ENCODE measurements around the gene KCNE3. TPM values are rescaled to one million over a fixed set of nuclear protein-coding genes. Genes with fewer than 3 reads are reported as not detected.

KCNE3 gene
- total and polyA plus RNA-seq, 2 experiments from 2014 or later, result 0.11 to 0.38 TPM

- Histone ChIP-seq H3F3A (ENCODE audit: insufficient read depth) (no peaks in the 10 kb centered on the region), H3K9me2 (ENCODE audit: insufficient read depth) (no peaks in the 10 kb centered on the region), H4K20me1 (ENCODE audit: insufficient read depth) (no peaks in the 10 kb centered on the region), H3K4me3 (no peak overlapping the region), H3K4me1 (ENCODE audit: insufficient read depth) (no peaks in the 10 kb centered on the region), H3K36me3 (ENCODE audit: low read depth) (no peaks in the 10 kb centered on the region), H3K9ac (no peak overlapping the region), H3K27ac (no peak overlapping the region), H3K79me2 (ENCODE audit: insufficient read depth) (no peaks in the 10 kb centered on the region), H3K9me3 (ENCODE audit: low read depth) (no peaks in the 10 kb centered on the region), H3K27me3 (replicated peaks; ENCODE audit: insufficient read depth) (no peaks in the 10 kb centered on the region), H3K4me2 (ENCODE audit: unreplicated experiment) (no peak overlapping the region), H2AFZ (no peak overlapping the region)
- peak; percentile 52 for DNase-seq
- in situ Hi-C loops (cut with MboI), result no loop called here
- TF ChIP-seq EZH2phosphoT487 (IDR thresholded peaks at IDR 0.05; ENCODE audit: insufficient read depth, low read depth) (no peak), EZH2 (IDR thresholded peaks at IDR 0.05; ENCODE audit: insufficient read depth, poor library complexity, severe bottlenecking) (no peak)
- WGBS, 2 experiments (ENCODE audit: low coverage in 1 of 2, low lambda C conversion rate in 2 of 2, missing lambda C conversion rate in 2 of 2), result 57 to 71% methylated on average over 3 of the region's 3 CpGs
Observed at GRCh38 chr11:74442636-74443035, 24.7 kb downstream of the KCNE3 start.

DNA sequence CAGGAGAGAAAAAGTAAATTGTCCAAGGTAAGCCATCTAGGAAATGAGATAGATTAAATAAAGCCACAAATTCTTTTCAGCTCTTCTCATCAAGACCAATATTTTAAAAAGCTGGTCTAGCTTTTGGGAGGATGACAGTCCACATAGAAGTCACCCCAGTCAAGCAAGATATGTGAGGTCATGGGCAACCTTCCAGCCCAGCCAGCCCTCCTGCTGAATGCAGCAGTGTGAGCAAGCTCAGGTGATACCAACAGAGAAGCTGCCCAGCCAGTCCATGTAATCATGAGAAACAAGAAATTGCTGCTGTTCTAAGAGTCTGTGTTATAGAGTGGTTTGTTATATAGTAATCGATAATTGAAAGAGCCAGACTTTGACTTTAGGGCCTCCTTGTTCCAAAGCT is 28.7 kb downstream of the KCNE3 start:
- Histone ChIP-seq H3F3A (ENCODE audit: insufficient read depth) (no peaks in the 10 kb centered on the region), H3K4me3 (no peak overlapping the region), H4K20me1 (ENCODE audit: insufficient read depth) (no peaks in the 10 kb centered on the region), H3K79me2 (ENCODE audit: insufficient read depth) (no peaks in the 10 kb centered on the region), H3K27ac (no peak overlapping the region), H3K4me1 (ENCODE audit: insufficient read depth) (no peaks in the 10 kb centered on the region), H3K9me2 (ENCODE audit: insufficient read depth) (no peaks in the 10 kb centered on the region), H3K9ac (no peak overlapping the region), H2AFZ (no peak overlapping the region), H3K36me3 (ENCODE audit: low read depth) (no peaks in the 10 kb centered on the region), H3K9me3 (ENCODE audit: low read depth) (no peaks in the 10 kb centered on the region), H3K4me2 (ENCODE audit: unreplicated experiment) (no peak overlapping the region), H3K27me3 (replicated peaks; ENCODE audit: insufficient read depth) (no peaks in the 10 kb centered on the region)
- TF ChIP-seq EZH2 (IDR thresholded peaks at IDR 0.05; ENCODE audit: insufficient read depth, poor library complexity, severe bottlenecking) (no peak), EZH2phosphoT487 (IDR thresholded peaks at IDR 0.05; ENCODE audit: insufficient read depth, low read depth) (no peak)
- WGBS, 2 experiments (ENCODE audit: low coverage in 1 of 2, low lambda C conversion rate in 2 of 2, missing lambda C conversion rate in 2 of 2), result 93 to 94% methylated on average over 1 of the region's 1 CpG
- in situ Hi-C loops (cut with MboI), result loop anchor here (10.0 kb wide), 1 partner anchor 54 kb away; no protein-coding TSS in a partner anchor
- no peak for DNase-seq

GRCh38 chr11:74437441-74438042 is 29.8 kb downstream of the KCNE3 start:
- H3K4me2 ChIP-seq (ENCODE audit: unreplicated experiment), result no peak overlapping the region
- no peak overlapping the region for H3K4me3 ChIP-seq
- no peak overlapping the region for H3K27ac ChIP-seq
- H3K27me3 ChIP-seq (replicated peaks; ENCODE audit: insufficient read depth), result no peaks in the 10 kb centered on the region
- TF ChIP-seq EZH2phosphoT487 (IDR thresholded peaks at IDR 0.05; ENCODE audit: insufficient read depth, low read depth), result no peak
- TF ChIP-seq EZH2 (IDR thresholded peaks at IDR 0.05; ENCODE audit: insufficient read depth, poor library complexity, severe bottlenecking), result no peak
- no peaks in the 10 kb centered on the region for H3K9me3 ChIP-seq (ENCODE audit: low read depth)
- WGBS, 2 experiments (ENCODE audit: low coverage in 1 of 2, low lambda C conversion rate in 2 of 2, missing lambda C conversion rate in 2 of 2), result 100% methylated on average over 1 of the region's 1 CpG
- no peak overlapping the region for H3K9ac ChIP-seq
- no peaks in the 10 kb centered on the region for H3K79me2 ChIP-seq (ENCODE audit: insufficient read depth)
- H3K9me2 ChIP-seq (ENCODE audit: insufficient read depth), result no peaks in the 10 kb centered on the region
- no peak overlapping the region; the same call in 1 of the 2 replicates for H2AFZ ChIP-seq
- H4K20me1 ChIP-seq (ENCODE audit: insufficient read depth), result no peaks in the 10 kb centered on the region
- no peaks in the 10 kb centered on the region for H3K36me3 ChIP-seq (ENCODE audit: low read depth)
- no peaks in the 10 kb centered on the region for H3K4me1 ChIP-seq (ENCODE audit: insufficient read depth)
- H3F3A ChIP-seq (ENCODE audit: insufficient read depth), result no peaks in the 10 kb centered on the region
- in situ Hi-C loops (cut with MboI), result loop anchor here (10.0 kb wide), 1 partner anchor 53 kb away; no protein-coding TSS in a partner anchor
- peak; percentile 30 for DNase-seq

- Histone ChIP-seq H3K4me3 (no peak overlapping the region), H3K4me2 (ENCODE audit: unreplicated experiment) (no peak overlapping the region), H3K4me1 (ENCODE audit: insufficient read depth) (no peaks in the 10 kb centered on the region), H3K9me2 (ENCODE audit: insufficient read depth) (no peaks in the 10 kb centered on the region), H3K9me3 (ENCODE audit: low read depth) (no peaks in the 10 kb centered on the region), H3F3A (ENCODE audit: insufficient read depth) (no peaks in the 10 kb centered on the region), H4K20me1 (ENCODE audit: insufficient read depth) (no peaks in the 10 kb centered on the region), H3K9ac (no peak overlapping the region), H3K36me3 (ENCODE audit: low read depth) (no peaks in the 10 kb centered on the region), H2AFZ (no peak overlapping the region), H3K27me3 (replicated peaks; ENCODE audit: insufficient read depth) (no peaks in the 10 kb centered on the region), H3K27ac (no peak overlapping the region), H3K79me2 (ENCODE audit: insufficient read depth) (no peaks in the 10 kb centered on the region)
- no peak for DNase-seq
- WGBS, 2 experiments (ENCODE audit: low coverage in 1 of 2, low lambda C conversion rate in 2 of 2, missing lambda C conversion rate in 2 of 2), result 40 to 42% methylated on average over 7 of the region's 7 CpGs
- TF ChIP-seq EZH2 (IDR thresholded peaks at IDR 0.05; ENCODE audit: insufficient read depth, poor library complexity, severe bottlenecking), result no peak
- in situ Hi-C loops (cut with MboI), result loop anchor here (10.0 kb wide), 1 partner anchor 50 kb away; no protein-coding TSS in a partner anchor
Observed at GRCh38 chr11:74434528-74434927, 32.8 kb downstream of the KCNE3 start.
